Measurements from ENCODE around the gene SUGP1.

Gene SUGP1

DNA sequence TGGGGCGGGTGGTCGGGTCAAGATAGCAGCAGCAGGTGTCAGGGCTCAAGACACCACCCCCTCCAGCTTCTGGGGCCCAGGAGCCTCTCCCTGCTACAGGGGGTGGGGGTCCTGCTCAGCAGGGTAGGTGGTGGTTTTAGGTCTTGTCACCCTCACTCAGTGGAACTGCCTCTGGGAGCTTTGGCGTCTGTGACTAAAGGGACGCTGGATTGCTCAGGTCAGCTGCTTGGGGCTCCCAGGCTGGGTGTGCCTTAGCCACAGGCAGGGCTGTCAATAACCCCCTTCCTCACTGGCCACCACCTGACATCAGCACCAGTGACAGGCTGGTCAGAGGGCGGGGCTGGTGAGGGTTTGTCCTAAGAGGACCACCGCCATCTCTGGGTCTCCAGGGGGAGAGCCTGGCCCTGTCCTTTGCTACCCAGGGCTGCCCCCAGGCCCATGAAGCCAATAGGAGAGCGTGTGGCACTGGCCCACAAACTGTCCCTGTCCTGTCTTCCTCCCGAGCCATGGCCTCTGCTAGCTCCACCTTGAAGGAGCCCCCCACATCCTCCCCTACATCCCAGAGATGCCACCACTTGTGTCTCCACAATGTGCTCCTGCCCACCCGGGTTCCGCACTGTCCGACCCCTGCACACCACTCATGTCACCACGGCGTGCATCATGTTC is 36.7 kb upstream of the SUGP1 start:
- no peak overlapping the region for H4K8ac ChIP-seq (ENCODE audit: low read depth, low read length)
- H3K36me3 ChIP-seq (ENCODE audit: control insufficient read depth, insufficient read depth, low read length), result peaks cover 3% of the 10 kb centered on the region
- no peak overlapping the region for H3K9ac ChIP-seq (ENCODE audit: low read length)
- no peak overlapping the region for H3K4me3 ChIP-seq (ENCODE audit: low read length)
- H3K18ac ChIP-seq (ENCODE audit: low read length), result no peak overlapping the region
- H4K5ac ChIP-seq (ENCODE audit: low read length), result no peak overlapping the region
- H3K4me1 ChIP-seq (ENCODE audit: control insufficient read depth, low read depth, low read length), result no peaks in the 10 kb centered on the region
- no peak overlapping the region for H2BK5ac ChIP-seq (ENCODE audit: low read length)
- no peak overlapping the region for H3K4ac ChIP-seq (ENCODE audit: low read depth, low read length)
- no peak overlapping the region for H3K23ac ChIP-seq (ENCODE audit: low read length)
- no peak overlapping the region for H3K4me2 ChIP-seq (ENCODE audit: low read length)
- H3K56ac ChIP-seq (ENCODE audit: low read length), result no peak overlapping the region
- no peak overlapping the region for H2BK120ac ChIP-seq (ENCODE audit: low read depth, low read length)
- H3K27me3 ChIP-seq (ENCODE audit: insufficient read depth, low read length, poor library complexity), result no peaks in the 10 kb centered on the region
- no peak overlapping the region for H3K27ac ChIP-seq (ENCODE audit: low read depth, low read length)
- WGBS (ENCODE audit: extremely low coverage, insufficient coverage, low lambda C conversion rate), result no CpG with 5 or more reads among the region's 13 CpGs
- H2BK15ac ChIP-seq (replicated peaks; ENCODE audit: low read depth), result no peak overlapping the region
- no peak for DNase-seq
- no peaks in the 10 kb centered on the region for H3K79me1 ChIP-seq (ENCODE audit: low read length)
- H3K79me2 ChIP-seq (ENCODE audit: control insufficient read depth, insufficient read depth, low read length), result no peaks in the 10 kb centered on the region
- no peak overlapping the region for H2AK5ac ChIP-seq (ENCODE audit: low read length)

DNA sequence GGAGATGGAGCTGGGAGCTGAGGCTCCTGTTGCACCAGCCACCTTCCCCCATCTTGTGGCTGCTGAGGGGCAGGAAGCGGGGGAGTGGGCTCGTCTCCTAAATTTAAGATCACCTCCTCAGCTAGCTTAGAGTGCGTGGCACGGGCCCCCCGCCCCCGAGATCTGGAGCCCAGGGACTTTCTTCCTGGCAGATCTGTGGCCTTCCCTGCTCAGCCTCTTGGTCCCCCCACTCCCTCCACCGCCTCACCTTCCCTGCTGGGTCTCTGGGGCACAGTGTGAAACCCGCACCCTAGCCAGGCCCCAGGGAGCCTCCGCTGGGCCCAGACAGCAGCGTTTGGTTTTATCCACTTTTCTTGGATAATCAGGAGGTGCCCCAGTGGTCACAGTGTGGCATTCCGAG is 36.2 kb upstream of the SUGP1 start:
- DNase-seq, result no peak
- no peak overlapping the region for H3K4ac ChIP-seq (ENCODE audit: low read depth, low read length)
- no peak overlapping the region for H3K23ac ChIP-seq (ENCODE audit: low read length)
- H3K27me3 ChIP-seq (ENCODE audit: insufficient read depth, low read length, poor library complexity), result no peaks in the 10 kb centered on the region
- H3K79me2 ChIP-seq (ENCODE audit: control insufficient read depth, insufficient read depth, low read length), result no peaks in the 10 kb centered on the region
- no peaks in the 10 kb centered on the region for H3K4me1 ChIP-seq (ENCODE audit: control insufficient read depth, low read depth, low read length)
- no peak overlapping the region for H4K5ac ChIP-seq (ENCODE audit: low read length)
- H3K36me3 ChIP-seq (ENCODE audit: control insufficient read depth, insufficient read depth, low read length), result peaks cover 3% of the 10 kb centered on the region
- no peak overlapping the region for H3K27ac ChIP-seq (ENCODE audit: low read depth, low read length)
- H2BK15ac ChIP-seq (replicated peaks; ENCODE audit: low read depth), result no peak overlapping the region
- no peak overlapping the region for H2AK5ac ChIP-seq (ENCODE audit: low read length)
- WGBS (ENCODE audit: extremely low coverage, insufficient coverage, low lambda C conversion rate), result no CpG with 5 or more reads among the region's 11 CpGs
- H3K4me2 ChIP-seq (ENCODE audit: low read length), result no peak overlapping the region
- H3K4me3 ChIP-seq (ENCODE audit: low read length), result no peak overlapping the region
- no peak overlapping the region for H2BK120ac ChIP-seq (ENCODE audit: low read depth, low read length)
- H4K8ac ChIP-seq (ENCODE audit: low read depth, low read length), result no peak overlapping the region
- H2BK5ac ChIP-seq (ENCODE audit: low read length), result no peak overlapping the region
- H3K56ac ChIP-seq (ENCODE audit: low read length), result no peak overlapping the region
- H3K18ac ChIP-seq (ENCODE audit: low read length), result no peak overlapping the region
- H3K79me1 ChIP-seq (ENCODE audit: low read length), result no peaks in the 10 kb centered on the region
- H3K9ac ChIP-seq (ENCODE audit: low read length), result no peak overlapping the region

DNA sequence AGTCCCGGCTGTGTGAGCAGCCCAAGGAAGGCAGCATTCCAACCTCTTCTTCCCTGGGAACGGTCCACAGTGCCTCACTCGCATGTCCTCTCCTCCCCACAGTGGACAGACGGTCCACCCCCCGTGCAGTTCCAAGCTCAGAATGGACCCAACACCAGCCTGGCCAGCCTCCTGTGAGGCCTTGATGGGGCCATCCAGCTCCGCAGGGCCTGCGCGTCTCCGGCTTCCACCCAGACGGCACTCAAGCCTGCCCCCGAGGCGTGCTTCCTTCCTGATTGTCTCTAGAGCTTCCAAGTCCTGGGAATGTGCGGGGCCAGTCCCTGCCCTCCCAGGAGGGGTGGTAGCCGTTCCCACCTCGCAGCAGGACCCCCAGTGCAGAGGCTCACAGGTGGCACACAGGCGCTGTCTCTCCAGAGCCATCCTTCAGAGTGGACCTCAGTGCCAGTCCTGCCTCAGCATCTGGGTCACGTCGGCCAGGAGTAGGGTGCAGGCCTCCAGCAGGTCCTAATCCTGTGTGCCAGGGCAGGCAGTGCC is 35.4 kb upstream of the SUGP1 start:
- no peaks in the 10 kb centered on the region for H3K79me1 ChIP-seq (ENCODE audit: low read length)
- H4K8ac ChIP-seq (ENCODE audit: low read depth, low read length), result no peak overlapping the region
- no peaks in the 10 kb centered on the region for H3K79me2 ChIP-seq (ENCODE audit: control insufficient read depth, insufficient read depth, low read length)
- H3K18ac ChIP-seq (ENCODE audit: low read length), result no peak overlapping the region
- peaks cover 3% of the 10 kb centered on the region for H3K36me3 ChIP-seq (ENCODE audit: control insufficient read depth, insufficient read depth, low read length)
- H3K27me3 ChIP-seq (ENCODE audit: insufficient read depth, low read length, poor library complexity), result no peaks in the 10 kb centered on the region
- H2AK5ac ChIP-seq (ENCODE audit: low read length), result no peak overlapping the region
- no peak overlapping the region for H3K56ac ChIP-seq (ENCODE audit: low read length)
- H3K4me2 ChIP-seq (ENCODE audit: low read length), result no peak overlapping the region
- no peak overlapping the region for H3K4ac ChIP-seq (ENCODE audit: low read depth, low read length)
- no peak overlapping the region for H3K9ac ChIP-seq (ENCODE audit: low read length)
- no peak overlapping the region for H2BK120ac ChIP-seq (ENCODE audit: low read depth, low read length)
- no peaks in the 10 kb centered on the region for H3K4me1 ChIP-seq (ENCODE audit: control insufficient read depth, low read depth, low read length)
- no peak overlapping the region for H3K27ac ChIP-seq (ENCODE audit: low read depth, low read length)
- no peak for DNase-seq
- no peak overlapping the region for H3K23ac ChIP-seq (ENCODE audit: low read length)
- no peak overlapping the region for H4K5ac ChIP-seq (ENCODE audit: low read length)
- H2BK15ac ChIP-seq (replicated peaks; ENCODE audit: low read depth), result no peak overlapping the region
- no CpG with 5 or more reads among the region's 18 CpGs for WGBS (ENCODE audit: extremely low coverage, insufficient coverage, low lambda C conversion rate)
- no peak overlapping the region for H2BK5ac ChIP-seq (ENCODE audit: low read length)
- no peak overlapping the region for H3K4me3 ChIP-seq (ENCODE audit: low read length)

DNA sequence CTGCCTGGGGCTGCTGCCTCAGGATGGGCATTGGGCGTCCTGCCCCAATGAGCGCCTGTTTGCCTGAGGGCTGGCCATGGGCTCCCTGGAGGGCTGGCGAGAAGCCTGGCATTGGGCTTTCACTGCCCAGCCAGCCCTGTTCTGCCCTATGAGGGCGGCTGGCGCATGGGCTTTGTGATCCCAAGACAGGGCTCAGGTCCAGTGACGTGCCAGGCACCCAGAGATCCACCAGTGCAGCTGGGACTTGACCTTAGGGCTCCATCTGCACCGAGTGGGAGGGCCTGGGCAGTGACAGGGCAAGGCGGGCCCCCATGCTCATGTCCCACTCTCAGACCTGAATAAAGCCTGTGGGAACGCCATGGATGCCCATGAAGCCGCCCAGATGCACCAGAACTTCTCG is 34.6 kb upstream of the SUGP1 start:
- Histone ChIP-seq H2AK5ac (ENCODE audit: low read length) (no peak overlapping the region), H3K36me3 (ENCODE audit: control insufficient read depth, insufficient read depth, low read length) (peaks cover 3% of the 10 kb centered on the region)

DNA sequence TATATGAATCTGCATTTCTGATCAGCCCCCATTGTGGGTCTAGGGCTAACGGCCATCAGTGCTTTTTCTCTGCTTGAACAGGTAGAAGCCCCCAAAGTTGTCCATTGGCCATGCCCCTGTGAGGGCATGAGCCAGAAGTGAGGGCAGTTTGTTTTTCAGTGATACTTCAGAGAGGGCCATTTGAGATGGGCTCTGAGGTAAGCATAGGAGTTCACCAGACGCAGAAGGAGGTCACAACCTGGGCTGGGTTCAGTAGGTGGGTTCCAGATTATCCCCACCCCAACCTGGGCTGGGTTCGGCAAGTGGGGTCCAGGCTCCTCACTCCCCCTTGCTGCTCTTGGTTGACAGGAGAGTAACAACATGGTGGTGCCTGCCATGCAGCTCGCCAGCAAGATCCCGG is 33.7 kb upstream of the SUGP1 start:
- H2BK120ac ChIP-seq (ENCODE audit: low read depth, low read length), result no peak overlapping the region
- H3K36me3 ChIP-seq (ENCODE audit: control insufficient read depth, insufficient read depth, low read length), result peaks cover 9% of the 10 kb centered on the region
- no peak overlapping the region for H4K8ac ChIP-seq (ENCODE audit: low read depth, low read length)
- no CpG with 5 or more reads among the region's 5 CpGs for WGBS (ENCODE audit: extremely low coverage, insufficient coverage, low lambda C conversion rate)
- no peak overlapping the region for H2AK5ac ChIP-seq (ENCODE audit: low read length)
- H3K4me3 ChIP-seq (ENCODE audit: low read length), result no peak overlapping the region
- no peak overlapping the region for H2BK5ac ChIP-seq (ENCODE audit: low read length)
- no peaks in the 10 kb centered on the region for H3K27me3 ChIP-seq (ENCODE audit: insufficient read depth, low read length, poor library complexity)
- no peak overlapping the region for H3K56ac ChIP-seq (ENCODE audit: low read length)
- H3K4me1 ChIP-seq (ENCODE audit: control insufficient read depth, low read depth, low read length), result no peaks in the 10 kb centered on the region
- H3K9ac ChIP-seq (ENCODE audit: low read length), result no peak overlapping the region
- H3K23ac ChIP-seq (ENCODE audit: low read length), result no peak overlapping the region
- no peak for DNase-seq
- H2BK15ac ChIP-seq (replicated peaks; ENCODE audit: low read depth), result no peak overlapping the region
- no peak overlapping the region for H3K18ac ChIP-seq (ENCODE audit: low read length)
- no peak overlapping the region for H3K4me2 ChIP-seq (ENCODE audit: low read length)
- H3K79me2 ChIP-seq (ENCODE audit: control insufficient read depth, insufficient read depth, low read length), result no peaks in the 10 kb centered on the region
- H4K5ac ChIP-seq (ENCODE audit: low read length), result no peak overlapping the region
- no peak overlapping the region for H3K4ac ChIP-seq (ENCODE audit: low read depth, low read length)
- H3K27ac ChIP-seq (ENCODE audit: low read depth, low read length), result no peak overlapping the region
- H3K79me1 ChIP-seq (ENCODE audit: low read length), result no peaks in the 10 kb centered on the region

More for the DNA sequence above, 34.6 kb upstream of the SUGP1 start:
- Histone ChIP-seq H3K4me3 (ENCODE audit: low read length) (no peak overlapping the region), H3K4ac (ENCODE audit: low read depth, low read length) (no peak overlapping the region), H3K27me3 (ENCODE audit: insufficient read depth, low read length, poor library complexity) (no peaks in the 10 kb centered on the region), H3K79me1 (ENCODE audit: low read length) (no peaks in the 10 kb centered on the region), H2BK5ac (ENCODE audit: low read length) (no peak overlapping the region), H3K23ac (ENCODE audit: low read length) (no peak overlapping the region), H3K18ac (ENCODE audit: low read length) (no peak overlapping the region), H2BK15ac (replicated peaks; ENCODE audit: low read depth) (no peak overlapping the region), H2BK120ac (ENCODE audit: low read depth, low read length) (no peak overlapping the region), H3K4me2 (ENCODE audit: low read length) (no peak overlapping the region), H4K5ac (ENCODE audit: low read length) (no peak overlapping the region), H3K4me1 (ENCODE audit: control insufficient read depth, low read depth, low read length) (no peaks in the 10 kb centered on the region), H3K9ac (ENCODE audit: low read length) (no peak overlapping the region), H3K27ac (ENCODE audit: low read depth, low read length) (no peak overlapping the region), H3K79me2 (ENCODE audit: control insufficient read depth, insufficient read depth, low read length) (no peaks in the 10 kb centered on the region), H4K8ac (ENCODE audit: low read depth, low read length) (no peak overlapping the region), H3K56ac (ENCODE audit: low read length) (no peak overlapping the region)
- WGBS (ENCODE audit: extremely low coverage, insufficient coverage, low lambda C conversion rate), result no CpG with 5 or more reads among the region's 11 CpGs
- DNase-seq, result no peak

DNA sequence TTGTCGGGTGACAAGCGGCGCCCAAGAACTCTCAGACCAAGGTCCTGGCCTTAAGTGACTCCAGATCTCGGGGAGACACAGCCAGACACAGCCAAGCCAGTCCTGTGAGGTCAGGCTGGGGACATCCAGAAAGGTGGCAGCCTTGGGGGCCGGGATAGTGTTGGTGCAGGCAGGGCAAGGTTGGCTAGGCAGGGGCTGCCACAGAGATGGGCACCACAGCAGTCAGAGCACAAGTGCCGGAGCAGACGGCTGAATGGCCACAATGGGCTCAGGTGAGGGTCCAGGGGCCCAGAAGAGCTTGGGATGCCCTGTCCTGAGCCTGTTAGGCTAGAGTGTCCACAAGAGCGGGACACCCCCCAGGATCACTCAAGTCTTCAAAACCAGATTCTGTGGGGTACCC is 32.5 kb upstream of the SUGP1 start:
- no peaks in the 10 kb centered on the region for H3K79me1 ChIP-seq (ENCODE audit: low read length)
- no peak overlapping the region for H3K4me2 ChIP-seq (ENCODE audit: low read length)
- H2AK5ac ChIP-seq (ENCODE audit: low read length), result no peak overlapping the region
- H4K8ac ChIP-seq (ENCODE audit: low read depth, low read length), result no peak overlapping the region
- no peak overlapping the region for H2BK120ac ChIP-seq (ENCODE audit: low read depth, low read length)
- no peaks in the 10 kb centered on the region for H3K79me2 ChIP-seq (ENCODE audit: control insufficient read depth, insufficient read depth, low read length)
- H3K18ac ChIP-seq (ENCODE audit: low read length), result no peak overlapping the region
- H4K5ac ChIP-seq (ENCODE audit: low read length), result no peak overlapping the region
- H3K27ac ChIP-seq (ENCODE audit: low read depth, low read length), result no peak overlapping the region
- no peaks in the 10 kb centered on the region for H3K4me1 ChIP-seq (ENCODE audit: control insufficient read depth, low read depth, low read length)
- no peak overlapping the region for H3K56ac ChIP-seq (ENCODE audit: low read length)
- H3K9ac ChIP-seq (ENCODE audit: low read length), result no peak overlapping the region
- no CpG with 5 or more reads among the region's 8 CpGs for WGBS (ENCODE audit: extremely low coverage, insufficient coverage, low lambda C conversion rate)
- no peak overlapping the region for H3K23ac ChIP-seq (ENCODE audit: low read length)
- H3K4ac ChIP-seq (ENCODE audit: low read depth, low read length), result no peak overlapping the region
- H3K27me3 ChIP-seq (ENCODE audit: insufficient read depth, low read length, poor library complexity), result no peaks in the 10 kb centered on the region
- H3K36me3 ChIP-seq (ENCODE audit: control insufficient read depth, insufficient read depth, low read length), result peaks cover 9% of the 10 kb centered on the region
- no peak overlapping the region for H3K4me3 ChIP-seq (ENCODE audit: low read length)
- DNase-seq, result no peak
- no peak overlapping the region for H2BK5ac ChIP-seq (ENCODE audit: low read length)
- no peak overlapping the region for H2BK15ac ChIP-seq (replicated peaks; ENCODE audit: low read depth)
